H1 (cell line): ENCODE data around the gene SLIT3. TPM values are rescaled to one million over a fixed set of nuclear protein-coding genes. Genes with fewer than 3 reads are reported as not detected.

Experiments used
- BRCA1 ChIP-seq: IDR thresholded peaks from 2 replicates; pipeline ENCODE4 v1.6.1; 2012; ENCODE audit warnings: low read depth, low read length, improper control_type of control experiment
- EZH2 ChIP-seq: fragments of 200-600 bp; sonication (generic); IDR thresholded peaks from 2 replicates; pipeline ENCODE4 v1.7.1; 2012; ENCODE audit warnings: low read depth, mild to moderate bottlenecking, moderate library complexity, low read length, inconsistent platforms; ENCODE audit not compliant: severe bottlenecking
- PHF8 ChIP-seq: fragments of 200-600 bp; sonication (generic); conservative IDR thresholded peaks from 2 replicates; pipeline ENCODE4 v1.7.1; 2012; ENCODE audit warnings: low read depth, mild to moderate bottlenecking, inconsistent platforms, low read length, moderate library complexity
- RNF2 ChIP-seq: fragments of 200-900, 300-1000 bp; sonication (generic); IDR thresholded peaks from 2 replicates; pipeline ENCODE4 v1.7.1; 2016; ENCODE audit warnings: borderline replicate concordance, low read depth, mild to moderate bottlenecking, antibody characterized with exemption, low read length; ENCODE audit not compliant: poor library complexity, severe bottlenecking; ENCODE audit errors: missing control alignments
- RXRA ChIP-seq: IDR thresholded peaks from 2 replicates; pipeline ENCODE4 v1.6.1; 2011; ENCODE audit warnings: low read depth, mild to moderate bottlenecking, low read length, moderate library complexity; ENCODE audit not compliant: insufficient read depth
- SIN3A ChIP-seq, 2 experiments: IDR thresholded peaks in 1 of 2; conservative IDR thresholded peaks in 1 of 2; 2 replicates each; pipeline ENCODE4 v1.6.1; 2011 to 2012; ENCODE audit warnings: low read length in 2 of 2, improper control_type of control experiment in 1 of 2, low read depth in 1 of 2, mild to moderate bottlenecking in 1 of 2
- polyA plus RNA-seq, 7 experiments: library from polyadenylated mRNA; depleted of rRNA in 3 of 7; stranded (reverse) in 5 of 7; unstranded in 2 of 7; fragments of >200 nt in 5 of 7; fragments of 200-250 nt in 2 of 7; gene quantifications; 1 replicate in 5 of 7; 2 replicates in 1 of 7; 4 replicates in 1 of 7; pipeline versions ENCODE4 v1.2.1 to v1.2.3, GENCODE V29; 2011 to 2013; ENCODE audit warnings: missing spikeins in 2 of 7, mixed read lengths in 2 of 7
- total RNA-seq: library from RNA; stranded (reverse); fragmentation: NEBNext Ultra II Directional; extraction: Animal tissue kit (Norgen Biotek cat#: 25700); gene quantifications from 2 replicates; pipeline ENCODE4 v1.2.1, GENCODE V29; 2021

SLIT3 gene
- total and polyA plus RNA-seq, 2 of the 8 experiments (the other 6 are each of a cell fraction or from before 2014, with no cell fraction given): 1.1 to 1.2 TPM

DNA sequence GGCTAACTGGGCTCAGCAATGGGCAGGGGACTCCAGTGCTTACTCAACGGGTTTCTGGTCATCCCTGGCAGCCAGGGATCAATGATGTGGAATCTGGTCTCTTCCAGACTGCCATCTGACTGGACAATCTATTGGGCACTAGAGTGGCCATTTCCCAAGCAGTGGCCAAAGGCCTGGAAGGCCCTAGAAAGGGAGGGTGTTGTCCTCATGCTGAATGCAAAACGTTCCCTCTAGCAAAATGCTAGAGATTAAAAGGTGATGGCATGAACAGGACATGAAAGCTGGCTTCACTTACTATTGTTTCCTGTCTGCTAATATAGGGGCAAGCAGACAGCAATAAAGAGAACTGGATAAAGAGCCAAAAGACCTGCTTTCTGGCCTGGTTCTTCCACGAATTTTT, 467.6 kb downstream of the SLIT3 start (continued):
- TF ChIP-seq RXRA (no peak), SIN3A (conservative IDR thresholded peaks at IDR 0.05 in 1 of 2, IDR thresholded peaks at IDR 0.05 in 1 of 2; ENCODE audit: low read depth in 1 of 2, low read length in 2 of 2) (no peak), BRCA1 (no peak), RNF2 (no peak), PHF8 (no peak), EZH2 (no peak)
